AG10803 (cell line): ENCODE data around the gene IRF6.

Experiments
- DNase-seq: peaks from one replicate; pipeline ENCODE4 v3.0.0; 2010; ENCODE audit warnings: low read depth
- H3K4me3 ChIP-seq: 2 replicates; pipeline ENCODE4 v1.5.1; 2011; ENCODE audit warnings: mild to moderate bottlenecking, low read length, control low read depth
- TF ChIP-seq, protein P1 (sequence below): conservative IDR thresholded peaks from 2 replicates; pipeline ENCODE4 v1.5.1; 2011; ENCODE audit warnings: mild to moderate bottlenecking, low read length, control low read depth, inconsistent platforms

IRF6 gene

DNA sequence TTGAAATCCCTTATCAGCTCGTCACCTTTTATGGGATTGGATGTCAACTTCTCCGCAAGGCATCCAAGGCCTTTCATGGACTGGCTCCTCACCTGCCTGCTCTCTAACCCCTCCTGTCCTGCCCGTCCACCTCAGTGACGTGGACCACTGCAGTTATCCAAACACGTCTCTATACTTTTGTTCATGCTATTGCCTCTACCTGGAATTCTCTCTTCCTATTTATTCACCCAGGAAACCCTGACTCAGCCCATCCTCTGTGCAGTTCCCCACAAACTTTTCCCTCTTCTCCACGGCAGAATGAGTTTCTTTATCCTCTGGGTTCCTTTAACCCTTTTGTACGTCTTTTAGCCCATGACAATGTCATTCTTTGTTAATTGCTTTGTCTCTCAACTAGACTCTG lies 16.8 kb upstream of the IRF6 start:
- no peak for DNase-seq
- no peak overlapping the region for H3K4me3 ChIP-seq
- TF ChIP-seq, protein P1, sequence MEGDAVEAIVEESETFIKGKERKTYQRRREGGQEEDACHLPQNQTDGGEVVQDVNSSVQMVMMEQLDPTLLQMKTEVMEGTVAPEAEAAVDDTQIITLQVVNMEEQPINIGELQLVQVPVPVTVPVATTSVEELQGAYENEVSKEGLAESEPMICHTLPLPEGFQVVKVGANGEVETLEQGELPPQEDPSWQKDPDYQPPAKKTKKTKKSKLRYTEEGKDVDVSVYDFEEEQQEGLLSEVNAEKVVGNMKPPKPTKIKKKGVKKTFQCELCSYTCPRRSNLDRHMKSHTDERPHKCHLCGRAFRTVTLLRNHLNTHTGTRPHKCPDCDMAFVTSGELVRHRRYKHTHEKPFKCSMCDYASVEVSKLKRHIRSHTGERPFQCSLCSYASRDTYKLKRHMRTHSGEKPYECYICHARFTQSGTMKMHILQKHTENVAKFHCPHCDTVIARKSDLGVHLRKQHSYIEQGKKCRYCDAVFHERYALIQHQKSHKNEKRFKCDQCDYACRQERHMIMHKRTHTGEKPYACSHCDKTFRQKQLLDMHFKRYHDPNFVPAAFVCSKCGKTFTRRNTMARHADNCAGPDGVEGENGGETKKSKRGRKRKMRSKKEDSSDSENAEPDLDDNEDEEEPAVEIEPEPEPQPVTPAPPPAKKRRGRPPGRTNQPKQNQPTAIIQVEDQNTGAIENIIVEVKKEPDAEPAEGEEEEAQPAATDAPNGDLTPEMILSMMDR: no peak

DNA sequence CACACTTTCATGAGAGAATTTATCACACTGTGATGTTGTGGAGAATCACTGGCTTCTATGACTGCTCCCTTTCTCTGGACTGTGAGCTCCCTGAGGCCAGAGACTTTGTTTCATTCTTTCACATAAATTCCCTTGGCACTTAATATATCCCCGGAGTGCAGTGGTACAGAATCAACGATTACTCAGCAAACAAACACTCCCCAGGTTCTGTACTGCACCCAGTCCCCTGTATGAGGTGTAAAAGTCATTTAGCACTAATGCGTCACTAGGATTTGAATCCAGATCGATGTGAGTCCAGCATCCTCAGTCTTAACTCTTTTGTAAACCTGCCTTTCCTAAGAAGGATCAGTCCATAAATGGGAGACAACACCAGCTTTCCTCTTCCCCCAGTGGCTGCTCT lies 15.0 kb upstream of the IRF6 start:
- no peak for DNase-seq
- TF ChIP-seq, protein P1: no peak
- H3K4me3 ChIP-seq: no peak overlapping the region

DNA sequence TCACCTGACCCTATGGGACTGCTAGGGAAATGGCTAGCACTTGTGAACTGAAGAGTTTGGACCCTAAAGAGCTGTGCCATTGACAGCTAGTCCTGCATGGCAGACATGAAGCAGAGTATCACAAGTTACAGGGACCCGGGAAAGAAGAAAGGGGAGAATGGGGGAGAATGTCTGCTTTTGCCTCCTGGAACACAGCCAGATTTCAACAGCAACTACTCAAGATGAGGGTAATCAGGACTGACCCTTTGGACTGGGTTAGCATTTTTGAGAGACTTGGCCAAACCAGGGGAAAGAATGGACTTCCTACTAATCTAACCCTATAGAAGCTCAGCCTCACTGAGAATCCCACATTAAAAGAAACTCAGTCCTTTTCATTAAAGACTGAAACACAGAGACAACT lies 13.1 kb upstream of the IRF6 start:
- H3K4me3 ChIP-seq: no peak overlapping the region
- DNase-seq: no peak
- TF ChIP-seq, protein P1: no peak

DNA sequence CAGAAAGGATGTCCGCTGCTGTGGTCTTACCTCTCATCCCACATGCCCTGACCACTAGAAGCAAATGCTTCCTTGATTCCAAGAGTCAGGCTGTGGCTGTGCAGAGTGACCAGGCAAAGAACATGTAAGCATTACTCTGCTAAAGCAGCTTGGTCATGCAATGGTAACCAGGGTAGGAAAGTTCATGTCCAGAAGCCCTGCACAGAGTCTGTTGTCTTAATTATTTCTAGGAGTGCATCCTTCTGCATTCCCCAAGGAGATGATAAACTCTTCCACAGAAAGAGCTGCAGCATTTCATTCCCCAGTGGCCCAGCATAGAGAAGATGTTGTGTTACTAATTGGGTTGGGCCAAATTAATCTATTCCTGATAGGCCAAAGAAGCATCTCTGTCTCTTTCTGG lies 11.7 kb upstream of the IRF6 start:
- H3K4me3 ChIP-seq: no peak overlapping the region
- TF ChIP-seq, protein P1: no peak
- no peak for DNase-seq

DNA sequence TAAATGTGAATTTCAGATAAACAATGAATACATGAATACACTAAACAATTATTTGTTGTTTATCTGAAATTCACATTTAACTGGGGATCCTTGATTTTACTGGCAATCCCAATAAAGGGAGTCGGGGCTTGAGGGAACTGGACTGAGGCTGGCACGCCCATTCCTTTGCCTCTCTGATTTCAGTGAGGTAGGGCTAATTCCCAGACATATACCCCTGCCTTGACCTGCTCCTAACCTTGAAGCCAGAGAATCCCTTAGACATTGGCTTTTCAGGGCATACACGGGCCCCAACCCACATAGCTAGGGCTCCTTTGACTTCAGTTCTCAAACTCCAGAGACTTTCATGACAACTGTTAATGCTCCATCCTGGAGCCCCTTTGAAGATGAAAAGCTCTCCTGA lies 11.0 kb upstream of the IRF6 start:
- no peak for DNase-seq
- H3K4me3 ChIP-seq: no peak overlapping the region
- TF ChIP-seq, protein P1: no peak

DNA sequence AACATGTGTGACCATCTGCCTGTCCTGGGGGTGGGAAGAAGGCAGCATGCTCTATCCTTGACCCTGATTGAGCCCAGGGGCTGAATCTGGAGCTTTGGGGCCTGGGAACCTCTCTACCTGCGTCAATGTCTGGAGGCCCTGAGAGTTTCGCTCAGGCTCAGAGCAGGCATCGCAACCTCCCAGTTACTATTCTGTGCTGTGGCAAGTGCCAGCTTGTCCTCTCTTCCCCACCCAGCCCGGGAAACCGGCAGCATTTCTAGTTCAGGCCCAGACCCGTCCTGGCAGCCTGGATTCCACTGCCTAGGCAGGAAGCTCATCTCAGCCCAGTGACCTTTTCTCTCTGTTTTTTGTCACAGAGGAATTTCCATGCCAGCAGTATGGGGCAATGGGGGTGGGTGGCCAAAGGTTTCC lies 10.0 kb upstream of the IRF6 start:
- no peak for DNase-seq
- H3K4me3 ChIP-seq: no peak overlapping the region
- TF ChIP-seq, protein P1: no peak

DNA sequence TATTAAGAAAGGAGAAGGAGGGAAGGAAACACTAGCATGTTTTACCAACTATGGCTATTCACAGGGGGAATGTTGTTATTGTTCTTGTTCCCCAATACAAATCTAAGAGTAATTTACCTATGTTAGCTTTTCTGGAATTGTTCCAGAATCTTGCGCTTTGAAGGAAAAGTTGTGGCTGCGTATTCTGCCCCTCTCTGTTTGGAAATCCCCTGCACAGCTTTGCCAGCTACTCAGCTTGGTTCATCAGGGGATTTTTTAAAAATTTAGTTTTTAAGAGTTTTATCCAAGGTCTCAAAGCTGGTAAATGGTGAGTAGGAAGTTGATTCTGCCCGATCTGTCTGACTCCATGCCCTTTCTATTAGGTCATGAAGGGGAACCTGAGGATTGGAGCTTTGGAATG lies 9.5 kb upstream of the IRF6 start:
- no peak overlapping the region for H3K4me3 ChIP-seq
- TF ChIP-seq, protein P1: no peak
- no peak for DNase-seq
